Endothelial cell of umbilical vein (primary cell): ENCODE results near the gene CCSER2. TPM values are rescaled to one million over a fixed set of nuclear protein-coding genes. Genes with fewer than 3 reads are reported as not detected.

Source experiments
- BruUV-seq: library from RNA; stranded (reverse); fragments of 400-500 nt; replicated peaks from 2 replicates; lab custom pipeline; 2021; lab: Mats Ljungman, UMichigan
- CTCF ChIA-PET: fragments of 300-600, 350-600 bp; sonication (Branson Sonifier 250); formaldehyde crosslinking; loops from one replicate; lab custom pipeline; 2021; ENCODE audit warnings: antibody characterized with exemption, inconsistent platforms; lab: Charles Lee
- POLR2A ChIA-PET: fragments of 300-600, 350-600 bp; sonication (Branson Sonifier 250); formaldehyde crosslinking; loops from one replicate; lab custom pipeline; 2021; ENCODE audit warnings: antibody characterized with exemption, inconsistent platforms; lab: Charles Lee
- DNase-seq: peaks from one replicate; pipeline ENCODE4 v3.0.0-alpha.2; 2011; ENCODE audit warnings: low read depth, low spot score
- FAIRE-seq: peaks from 2 replicates; lab custom pipeline; 2011; peaks lifted over from hg19 to GRCh38; lab: Jason Lieb, UNC
- H2AFZ ChIP-seq: 2 replicates; pipeline ENCODE4 v1.6.0; 2012; ENCODE audit warnings: low read depth, low read length, control low read depth, inconsistent platforms
- H3K27ac ChIP-seq: 2 replicates; pipeline ENCODE4 v1.5.1; 2011; ENCODE audit warnings: low read depth, mild to moderate bottlenecking, control low read depth, low read length, moderate library complexity; ENCODE audit not compliant: insufficient read depth
- H3K27me3 ChIP-seq, 2 experiments: 2 replicates each; pipeline versions ENCODE4 v1.6.0 to v1.6.1; 2011; ENCODE audit warnings: low read length in 2 of 2, mixed read lengths in 1 of 2; ENCODE audit not compliant: control insufficient read depth in 2 of 2, insufficient read depth in 2 of 2
- H3K36me3 ChIP-seq, 2 experiments: 2 replicates in 1 of 2; 3 replicates in 1 of 2; pipeline ENCODE4 v1.5.1; 2011; ENCODE audit warnings: low read length in 2 of 2, mild to moderate bottlenecking in 1 of 2, moderate library complexity in 1 of 2; ENCODE audit not compliant: control insufficient read depth in 2 of 2, insufficient read depth in 2 of 2; ENCODE audit errors: extremely low read depth in 1 of 2
- H3K4me1 ChIP-seq: 3 replicates; pipeline ENCODE4 v1.5.1; 2011; ENCODE audit warnings: mild to moderate bottlenecking, low read length; ENCODE audit not compliant: control insufficient read depth, insufficient read depth; ENCODE audit errors: extremely low read depth
- H3K4me2 ChIP-seq: 2 replicates; pipeline ENCODE4 v1.6.1; 2011; ENCODE audit warnings: low read length, control low read depth, mixed read lengths; ENCODE audit not compliant: insufficient read depth
- H3K4me3 ChIP-seq, 3 experiments: fragments of 200-600 bp in 1 of 3; sonication (generic), shearing (Covaris generic) in 1 of 3; replicated peaks in 1 of 3; 2 replicates each; pipeline ENCODE4 v1.5.1; 2011 to 2016; ENCODE audit warnings: control low read depth in 3 of 3, low read length in 3 of 3, mild to moderate bottlenecking in 2 of 3, inconsistent platforms in 1 of 3, low read depth in 1 of 3, moderate library complexity in 1 of 3; ENCODE audit not compliant: insufficient read depth in 1 of 3
- H3K79me2 ChIP-seq: 2 replicates; pipeline ENCODE4 v1.6.0; 2012; ENCODE audit warnings: low read length, inconsistent platforms; ENCODE audit not compliant: control insufficient read depth, insufficient read depth
- H3K9ac ChIP-seq: replicated peaks from 2 replicates; pipeline ENCODE3; 2011; ENCODE audit warnings: low read length, control low read depth; ENCODE audit not compliant: insufficient read depth; ENCODE audit errors: extremely low read depth
- H3K9me1 ChIP-seq: replicated peaks from 3 replicates; pipeline ENCODE4 v1.6.0; 2011; ENCODE audit warnings: mild to moderate bottlenecking, low read length; ENCODE audit not compliant: control insufficient read depth, insufficient read depth; ENCODE audit errors: extremely low read depth
- H3K9me3 ChIP-seq: replicated peaks from 2 replicates; pipeline ENCODE4 v1.5.1; 2012; ENCODE audit warnings: low read length, inconsistent platforms; ENCODE audit not compliant: control insufficient read depth, insufficient read depth
- H4K20me1 ChIP-seq: replicated peaks from 2 replicates; pipeline ENCODE3; 2011; ENCODE audit warnings: mild to moderate bottlenecking, low read length; ENCODE audit not compliant: control insufficient read depth, insufficient read depth; ENCODE audit errors: extremely low read depth
- EZH2 ChIP-seq: IDR thresholded peaks from 2 replicates; pipeline ENCODE4 v1.6.1; 2012; ENCODE audit warnings: borderline replicate concordance, low read depth, mild to moderate bottlenecking, moderate library complexity, low read length, inconsistent platforms; ENCODE audit not compliant: severe bottlenecking
- GATA2 ChIP-seq: IDR thresholded peaks from 2 replicates; pipeline ENCODE4 v1.7.0; 2011; ENCODE audit warnings: low read depth, mild to moderate bottlenecking, moderate library complexity, mixed read lengths, low read length; ENCODE audit not compliant: insufficient read length, insufficient read depth
- JUN ChIP-seq: IDR thresholded peaks from 2 replicates; pipeline ENCODE4 v1.6.1; 2011; ENCODE audit warnings: borderline replicate concordance, low read depth; ENCODE audit not compliant: insufficient read length, insufficient read depth
- MYC ChIP-seq: IDR thresholded peaks from one replicate; pipeline ENCODE4 v1.6.1; 2011; ENCODE audit warnings: mild to moderate bottlenecking, low read depth, low read length
- POLR2A ChIP-seq: IDR thresholded peaks from 2 replicates; pipeline ENCODE4 v1.6.1; 2012; ENCODE audit warnings: low read depth, mild to moderate bottlenecking, control low read depth, low read length
- POLR2AphosphoS5 ChIP-seq: IDR thresholded peaks from 2 replicates; pipeline ENCODE4 v1.6.1; 2012; ENCODE audit warnings: low read depth, mild to moderate bottlenecking, control low read depth, low read length, moderate library complexity; ENCODE audit not compliant: insufficient read depth
- dilution Hi-C: fragments of 300-500 bp; cut with MboI; formaldehyde crosslinking; loops from one replicate; pipeline ENCODE4 v1.15.0; 2019; ENCODE audit warnings: low sequenced_read_pairs; ENCODE audit not compliant: extremely low pct_ligation_motif_present
- intact Hi-C: fragments of 100-400 bp; cut with micrococcal nuclease; formaldehyde crosslinking; loops from one replicate; pipeline ENCODE4 v1.10.0; 2022
- polyA plus RNA-seq, 4 experiments: library from polyadenylated mRNA; depleted of rRNA in 3 of 4; stranded (reverse) in 3 of 4; unstranded in 1 of 4; fragments of >200 nt; gene quantifications; 2 replicates each; pipeline versions ENCODE4 v1.2.1 to v1.2.3, GENCODE V29; 2011 to 2012; ENCODE audit warnings: missing spikeins in 1 of 4
- total RNA-seq: library from RNA; stranded (reverse); gene quantifications from 2 replicates; pipeline ENCODE4 v1.2.3, GENCODE V29; 2021
- TF ChIP-seq, protein P1 (sequence below), 2 donors: IDR thresholded peaks; 1 replicate in 1 of 2; 2 replicates in 1 of 2; pipeline ENCODE4 v1.5.1; 2011; ENCODE audit warnings: low read length in 2 of 2, mild to moderate bottlenecking in 2 of 2, moderate library complexity in 2 of 2, control low read depth in 1 of 2, inconsistent platforms in 1 of 2, low read depth in 1 of 2; ENCODE audit not compliant: insufficient read depth in 1 of 2; ENCODE audit errors: extremely low read depth in 1 of 2
- TF ChIP-seq, protein P2 (sequence below): IDR thresholded peaks from 2 replicates; pipeline ENCODE4 v1.6.1; 2011; ENCODE audit not compliant: insufficient read depth, insufficient read length

Gene CCSER2
- total and polyA plus RNA-seq, 2 donors (not counting 3 experiments of a cell fraction or from before 2014, with no cell fraction given): 14.5 to 49.3 TPM

DNA sequence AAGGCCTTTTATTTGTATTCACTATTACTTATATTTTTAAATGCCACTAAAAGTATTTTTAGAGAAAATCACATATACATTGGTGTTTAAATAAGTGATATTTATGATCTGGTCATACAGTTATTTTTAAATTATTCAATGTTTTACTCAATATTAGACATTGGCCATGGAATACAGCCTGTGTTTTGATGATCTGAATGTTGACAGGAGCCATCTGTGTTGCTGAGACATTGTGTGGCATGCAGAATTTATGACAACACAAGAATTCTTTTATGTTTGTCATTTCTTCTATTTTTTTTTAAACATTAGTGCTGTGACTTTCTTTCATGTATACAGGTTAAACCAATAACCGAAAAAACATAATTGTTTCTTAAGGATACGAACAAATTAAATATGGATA, 156.2 kb downstream of the CCSER2 start:
- Histone ChIP-seq H3K9me1 (no peaks in the 10 kb centered on the region), H3K4me3 (no peak overlapping the region), H3K27ac (no peak overlapping the region), H3K4me2 (no peak overlapping the region), H3K79me2 (no peaks in the 10 kb centered on the region), H2AFZ (no peak overlapping the region), H3K9ac (no peak overlapping the region), H3K4me1 (no peaks in the 10 kb centered on the region), H3K27me3 (no peaks in the 10 kb centered on the region), H3K9me3 (no peaks in the 10 kb centered on the region), H4K20me1 (no peaks in the 10 kb centered on the region), H3K36me3 (no peaks in the 10 kb centered on the region)
- CTCF ChIA-PET: no interaction called here
- FAIRE-seq (no peak), DNase-seq (no peak)
- intact Hi-C loops (no loop called here), dilution Hi-C loops (no loop called here)
- no TSS peak for BruUV-seq
- POLR2A ChIA-PET: no interaction called here
- TF ChIP-seq, protein P1, sequence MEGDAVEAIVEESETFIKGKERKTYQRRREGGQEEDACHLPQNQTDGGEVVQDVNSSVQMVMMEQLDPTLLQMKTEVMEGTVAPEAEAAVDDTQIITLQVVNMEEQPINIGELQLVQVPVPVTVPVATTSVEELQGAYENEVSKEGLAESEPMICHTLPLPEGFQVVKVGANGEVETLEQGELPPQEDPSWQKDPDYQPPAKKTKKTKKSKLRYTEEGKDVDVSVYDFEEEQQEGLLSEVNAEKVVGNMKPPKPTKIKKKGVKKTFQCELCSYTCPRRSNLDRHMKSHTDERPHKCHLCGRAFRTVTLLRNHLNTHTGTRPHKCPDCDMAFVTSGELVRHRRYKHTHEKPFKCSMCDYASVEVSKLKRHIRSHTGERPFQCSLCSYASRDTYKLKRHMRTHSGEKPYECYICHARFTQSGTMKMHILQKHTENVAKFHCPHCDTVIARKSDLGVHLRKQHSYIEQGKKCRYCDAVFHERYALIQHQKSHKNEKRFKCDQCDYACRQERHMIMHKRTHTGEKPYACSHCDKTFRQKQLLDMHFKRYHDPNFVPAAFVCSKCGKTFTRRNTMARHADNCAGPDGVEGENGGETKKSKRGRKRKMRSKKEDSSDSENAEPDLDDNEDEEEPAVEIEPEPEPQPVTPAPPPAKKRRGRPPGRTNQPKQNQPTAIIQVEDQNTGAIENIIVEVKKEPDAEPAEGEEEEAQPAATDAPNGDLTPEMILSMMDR (IDR thresholded peaks at IDR 0.05; ENCODE audit: extremely low read depth in 1 of 2, insufficient read depth in 1 of 2, low read depth in 1 of 2, low read length in 2 of 2): no peak
- TF ChIP-seq, protein P2, sequence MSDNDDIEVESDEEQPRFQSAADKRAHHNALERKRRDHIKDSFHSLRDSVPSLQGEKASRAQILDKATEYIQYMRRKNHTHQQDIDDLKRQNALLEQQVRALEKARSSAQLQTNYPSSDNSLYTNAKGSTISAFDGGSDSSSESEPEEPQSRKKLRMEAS: no peak
- TF ChIP-seq MYC (no peak), JUN (no peak), POLR2AphosphoS5 (no peak), POLR2A (no peak), GATA2 (no peak), EZH2 (no peak)
